Suprapubic skin (tissue), 4 donors: ENCODE data around the gene ALG12. TPM values are rescaled to one million over a fixed set of nuclear protein-coding genes. Genes with fewer than 3 reads are reported as not detected.
A peak's percentile ranks its signal among the peaks of the same experiment; 100 is the strongest.

Experiments used
- DNase-seq, 2 donors: peaks; one replicate each; pipeline ENCODE4 v3.0.0-alpha.2; 2019; ENCODE audit warnings: low spot score in 2 of 2
- H3K27ac ChIP-seq: fragments of 200-600 bp; sonication (generic); one replicate; pipeline ENCODE4 v1.5.1; 2019
- H3K27me3 ChIP-seq: fragments of 200-600 bp; sonication (generic); one replicate; pipeline ENCODE4 v1.5.1; 2019
- H3K36me3 ChIP-seq: fragments of 200-600 bp; sonication (generic); one replicate; pipeline ENCODE4 v1.5.1; 2019
- H3K4me1 ChIP-seq: fragments of 200-600 bp; sonication (generic); one replicate; pipeline ENCODE4 v1.5.1; 2019
- H3K4me3 ChIP-seq: fragments of 200-600 bp; sonication (generic); one replicate; pipeline ENCODE4 v1.5.1; 2019; ENCODE audit warnings: mild to moderate bottlenecking
- H3K9me3 ChIP-seq: fragments of 200-600 bp; sonication (generic); one replicate; pipeline ENCODE4 v1.5.1; 2019
- CTCF ChIP-seq, 2 donors: fragments of 200-600 bp in 1 of 2; fragments of 450-650 bp in 1 of 2; sonication (generic) in 1 of 2; IDR thresholded peaks; one replicate each; pipeline ENCODE4 v1.5.1; 2016 to 2019; ENCODE audit warnings: antibody characterized with exemption in 2 of 2, mild to moderate bottlenecking in 1 of 2, moderate library complexity in 1 of 2
- EP300 ChIP-seq: sonication (generic); formaldehyde crosslinking; IDR thresholded peaks from one replicate; pipeline ENCODE4 v1.6.1; 2017; ENCODE audit warnings: antibody characterized with exemption
- POLR2A ChIP-seq, 2 donors: fragments of 450-650 bp; IDR thresholded peaks; one replicate each; pipeline ENCODE4 v1.6.1; 2017; ENCODE audit warnings: antibody characterized with exemption in 2 of 2, mild to moderate bottlenecking in 2 of 2, moderate library complexity in 2 of 2
- POLR2AphosphoS5 ChIP-seq, 3 donors: sonication (generic); formaldehyde crosslinking; IDR thresholded peaks; one replicate each; pipeline ENCODE4 v1.6.1; 2017; ENCODE audit warnings: antibody characterized with exemption in 3 of 3
- WGBS: methylation state at CpG from one replicate; pipeline ENCODE4 v1.1.5; 2018; 5-methylcytosine and 5-hydroxymethylcytosine counted together
- total RNA-seq, 4 donors: library from RNA; depleted of rRNA; stranded (reverse); fragments of >200 nt; gene quantifications; one replicate each; pipeline ENCODE4 v1.1.0, GENCODE V29; 2016

ALG12 gene
- total RNA-seq: 10 to 100 TPM; 13.2 to 23.8 (median 16.8) TPM

- H3K9me3 ChIP-seq: no peaks in the 10 kb centered on the region
- DNase-seq: peak; percentile 99
- H3K4me1 ChIP-seq: peaks cover 24% of the 10 kb centered on the region
- no peak for TF ChIP-seq CTCF (IDR thresholded peaks at IDR 0.05)
- TF ChIP-seq POLR2A (IDR thresholded peaks at IDR 0.05): peak in 1 of 2 donors; percentile 47
- TF ChIP-seq POLR2AphosphoS5 (IDR thresholded peaks at IDR 0.05): peak in 1 of 3 donors; percentile 50
- WGBS: under 1% methylated on average over 48 of the region's 103 CpGs
- H3K27ac ChIP-seq: peak within 1 kb of the TSS; percentile 91
- H3K36me3 ChIP-seq: peaks cover 18% of the 10 kb centered on the region
- H3K27me3 ChIP-seq: no peaks in the 10 kb centered on the region
- H3K4me3 ChIP-seq: peak within 1 kb of the TSS; percentile 85
Observed at GRCh38 chr22:49917974-49918910, at the start of gene ALG12, which contains the start of gene CRELD2. ALG12 (minus strand) TSS chr22:49918438; CDS start chr22:49913765, 4,673 bp downstream. CRELD2 (plus strand) TSS chr22:49918634; CDS start chr22:49918770, 136 bp downstream.

DNA sequence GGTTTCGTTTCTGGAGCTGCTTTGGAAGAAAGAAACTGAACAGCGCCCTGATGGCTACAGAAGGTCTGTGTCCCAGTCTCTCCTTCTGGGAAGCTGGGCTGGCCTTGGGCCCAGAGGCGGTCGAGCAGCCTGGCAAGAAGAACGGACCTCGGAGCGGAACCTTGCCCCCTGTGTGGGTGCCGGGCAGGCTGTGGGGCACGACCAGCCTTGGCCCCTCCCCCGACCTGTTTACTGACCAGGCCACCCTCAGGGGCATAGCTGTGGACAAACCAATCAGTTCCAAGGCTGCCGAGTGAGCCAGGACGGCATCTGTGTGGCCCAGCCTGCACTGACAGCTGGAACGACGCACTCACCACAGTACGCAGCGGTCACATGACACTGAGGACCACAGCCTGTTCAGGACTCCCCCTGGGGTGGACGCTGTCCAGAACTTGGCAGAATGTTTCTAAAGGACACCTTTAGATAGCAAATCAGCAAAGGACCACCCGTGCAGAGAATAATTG, 49.5 kb upstream of the ALG12 start:
- Histone ChIP-seq H3K36me3 (peaks cover 21% of the 10 kb centered on the region), H3K4me1 (peaks cover 95% of the 10 kb centered on the region), H3K9me3 (no peaks in the 10 kb centered on the region), H3K27ac (peak overlapping the region; percentile 99), H3K4me3 (peak overlapping the region; percentile 97), H3K27me3 (no peaks in the 10 kb centered on the region)
- 56% methylated on average over 12 of the region's 18 CpGs for WGBS
- TF ChIP-seq CTCF (IDR thresholded peaks at IDR 0.05) (no peak), EP300 (no peak), POLR2AphosphoS5 (IDR thresholded peaks at IDR 0.05) (no peak), POLR2A (IDR thresholded peaks at IDR 0.05) (no peak)
- DNase-seq: peak; percentile 78 to 85

- peaks cover 92% of the 10 kb centered on the region for H3K4me1 ChIP-seq
- peak; percentile 83 to 86 for DNase-seq
- peaks cover 23% of the 10 kb centered on the region for H3K36me3 ChIP-seq
- no peak for TF ChIP-seq CTCF (IDR thresholded peaks at IDR 0.05)
- TF ChIP-seq POLR2AphosphoS5 (IDR thresholded peaks at IDR 0.05): peak in 2 of 3 donors; percentile 25 to 70
- H3K27me3 ChIP-seq: no peaks in the 10 kb centered on the region
- 46% methylated on average over 20 of the region's 36 CpGs for WGBS
- peak overlapping the region; percentile 97 for H3K4me3 ChIP-seq
- peak overlapping the region; percentile 99 for H3K27ac ChIP-seq
- no peaks in the 10 kb centered on the region for H3K9me3 ChIP-seq
Observed at GRCh38 chr22:49966774-49967705, 48.8 kb upstream of the ALG12 start.

- peaks cover 84% of the 10 kb centered on the region for H3K4me1 ChIP-seq
- H3K27me3 ChIP-seq: no peaks in the 10 kb centered on the region
- peak; percentile 69 to 79 for DNase-seq
- peaks cover 31% of the 10 kb centered on the region for H3K36me3 ChIP-seq
- WGBS: 80% methylated on average over 2 of the region's 11 CpGs
- peak overlapping the region; percentile 99 for H3K27ac ChIP-seq
- no peak for TF ChIP-seq POLR2A (IDR thresholded peaks at IDR 0.05)
- no peak for TF ChIP-seq EP300
- TF ChIP-seq POLR2AphosphoS5 (IDR thresholded peaks at IDR 0.05): no peak
- TF ChIP-seq CTCF (IDR thresholded peaks at IDR 0.05): no peak
- H3K4me3 ChIP-seq: peak overlapping the region; percentile 97
- no peaks in the 10 kb centered on the region for H3K9me3 ChIP-seq
Observed at GRCh38 chr22:49966041-49966773, 48.0 kb upstream of the ALG12 start.
